H1 (cell line): ENCODE measurements around the gene PRDX5. TPM values are rescaled to one million over a fixed set of nuclear protein-coding genes. Genes with fewer than 3 reads are reported as not detected.

ENCODE experiments used
- CTCF ChIA-PET: fragments of 300-600 bp; sonication (Branson Sonifier 250); formaldehyde crosslinking; loops from one replicate; lab custom pipeline; 2021; ENCODE audit not compliant: partially characterized antibody; lab: Charles Lee
- POLR2A ChIA-PET: fragments of 300-600 bp; sonication (Branson Sonifier 250); formaldehyde crosslinking; loops from one replicate; lab custom pipeline; 2021; ENCODE audit warnings: inconsistent platforms; ENCODE audit not compliant: partially characterized antibody; lab: Charles Lee
- DNase-seq, 2 experiments: peaks; one replicate each; pipeline versions ENCODE4 v3.0.0 to v3.0.0-alpha.2; 2010 to 2022; ENCODE audit warnings: low spot score in 2 of 2, low read depth in 1 of 2, mixed read lengths in 1 of 2
- FAIRE-seq: peaks from 2 replicates; lab custom pipeline; 2011; peaks lifted over from hg19 to GRCh38; lab: Jason Lieb, UNC
- H2AFZ ChIP-seq: 2 replicates; pipeline ENCODE4 v1.8.1; 2012; ENCODE audit warnings: low read length, inconsistent platforms
- H2AK5ac ChIP-seq: 2 replicates; pipeline ENCODE4 v1.6.1; 2013; ENCODE audit warnings: low read depth, low read length
- H2BK120ac ChIP-seq: replicated peaks from 2 replicates; pipeline ENCODE3; 2013; ENCODE audit warnings: low read depth, low read length, inconsistent platforms
- H2BK12ac ChIP-seq: 2 replicates; pipeline ENCODE4 v1.6.1; 2013; ENCODE audit warnings: low read depth, low read length
- H2BK15ac ChIP-seq: 2 replicates; pipeline ENCODE4 v1.6.1; 2013; ENCODE audit warnings: low read length
- H2BK20ac ChIP-seq: 2 replicates; pipeline ENCODE4 v1.6.1; 2013; ENCODE audit warnings: low read length
- H2BK5ac ChIP-seq: 2 replicates; pipeline ENCODE4 v1.6.1; 2013; ENCODE audit warnings: low read depth, low read length
- H3K14ac ChIP-seq: 2 replicates; pipeline ENCODE4 v1.6.1; 2013; ENCODE audit warnings: inconsistent platforms; ENCODE audit not compliant: insufficient read length
- H3K18ac ChIP-seq: 2 replicates; pipeline ENCODE4 v1.6.1; 2013; ENCODE audit warnings: low read length; ENCODE audit errors: extremely low read depth
- H3K23ac ChIP-seq: 2 replicates; pipeline ENCODE4 v1.6.1; 2013; ENCODE audit warnings: inconsistent platforms; ENCODE audit not compliant: insufficient read length
- H3K23me2 ChIP-seq: 2 replicates; pipeline ENCODE4 v1.6.1; 2013; ENCODE audit warnings: low read depth, low read length
- H3K27ac ChIP-seq: 2 replicates; pipeline ENCODE4 v1.6.1; 2011; ENCODE audit warnings: low read depth, low read length, inconsistent platforms
- H3K27me3 ChIP-seq, 4 experiments: replicated peaks in 1 of 4; 1 replicate in 1 of 4; 2 replicates in 3 of 4; pipeline versions ENCODE4 v1.6.1 to v1.8.1; 2011 to 2013; ENCODE audit warnings: low read length in 3 of 4, mild to moderate bottlenecking in 3 of 4, inconsistent platforms in 2 of 4, mixed read lengths in 2 of 4, moderate library complexity in 1 of 4; ENCODE audit not compliant: control insufficient read depth in 3 of 4, insufficient read depth in 3 of 4; ENCODE audit errors: extremely low read depth in 1 of 4
- H3K36me3 ChIP-seq, 4 experiments: 2 replicates each; pipeline versions ENCODE4 v1.6.1 to v1.8.1; 2011 to 2013; ENCODE audit warnings: mild to moderate bottlenecking in 4 of 4, low read length in 3 of 4, moderate library complexity in 2 of 4, control low read depth in 1 of 4, inconsistent platforms in 1 of 4; ENCODE audit not compliant: insufficient read depth in 4 of 4, control insufficient read depth in 2 of 4
- H3K4ac ChIP-seq: replicated peaks from 2 replicates; pipeline ENCODE3; 2013; ENCODE audit warnings: low read length, low read depth, mixed read lengths, inconsistent platforms; ENCODE audit not compliant: insufficient read length
- H3K4me1 ChIP-seq, 4 experiments: replicated peaks in 1 of 4; 1 replicate in 1 of 4; 2 replicates in 3 of 4; pipeline versions ENCODE4 v1.6.1 to v1.8.1; 2011 to 2013; ENCODE audit warnings: low read length in 3 of 4, inconsistent platforms in 2 of 4, mixed read lengths in 1 of 4; ENCODE audit not compliant: insufficient read depth in 4 of 4, control insufficient read depth in 3 of 4
- H3K4me2 ChIP-seq, 2 experiments: 2 replicates each; pipeline versions ENCODE4 v1.6.1 to v1.8.1; 2011 to 2013; ENCODE audit warnings: low read depth in 2 of 2, low read length in 2 of 2, control low read depth in 1 of 2, inconsistent platforms in 1 of 2, mild to moderate bottlenecking in 1 of 2; ENCODE audit not compliant: insufficient read depth in 1 of 2
- H3K4me3 ChIP-seq, 4 experiments: fragments of 200-600, 300-600 bp in 1 of 4; sonication (generic), shearing (Covaris generic), sonication (Bioruptor Twin) in 1 of 4; 2 replicates each; pipeline versions ENCODE4 v1.5.1 to v1.8.1; 2011 to 2016; ENCODE audit warnings: low read length in 4 of 4, low read depth in 3 of 4, control low read depth in 2 of 4, inconsistent platforms in 2 of 4, mild to moderate bottlenecking in 2 of 4, mixed read lengths in 1 of 4, moderate library complexity in 1 of 4; ENCODE audit not compliant: insufficient read depth in 2 of 4; ENCODE audit errors: extremely low read depth in 1 of 4
- H3K56ac ChIP-seq: replicated peaks from 2 replicates; pipeline ENCODE3; 2013; ENCODE audit warnings: low read depth, mild to moderate bottlenecking, mixed read lengths, low read length, inconsistent platforms; ENCODE audit not compliant: insufficient read length
- H3K79me1 ChIP-seq: 2 replicates; pipeline ENCODE4 v1.6.1; 2013; ENCODE audit warnings: low read depth, low read length, control low read depth
- H3K79me2 ChIP-seq, 2 experiments: 2 replicates each; pipeline versions ENCODE4 v1.6.1 to v1.8.1; 2012 to 2013; ENCODE audit warnings: low read length in 2 of 2, mild to moderate bottlenecking in 2 of 2, inconsistent platforms in 1 of 2; ENCODE audit not compliant: insufficient read depth in 2 of 2, control insufficient read depth in 1 of 2
- H3K9ac ChIP-seq, 4 experiments: replicated peaks in 1 of 4; 1 replicate in 1 of 4; 2 replicates in 3 of 4; pipeline versions ENCODE4 v1.6.1 to v1.8.1; 2011 to 2013; ENCODE audit warnings: low read depth in 3 of 4, low read length in 3 of 4, control low read depth in 2 of 4, mild to moderate bottlenecking in 2 of 4, moderate library complexity in 2 of 4, inconsistent platforms in 1 of 4; ENCODE audit errors: extremely low read depth in 1 of 4
- H3K9me3 ChIP-seq, 2 experiments: 2 replicates each; pipeline versions ENCODE4 v1.6.1 to v1.8.1; 2012 to 2013; ENCODE audit warnings: mild to moderate bottlenecking in 2 of 2, moderate library complexity in 2 of 2, control low read depth in 1 of 2, inconsistent platforms in 1 of 2, low read depth in 1 of 2, low read length in 1 of 2, mixed read lengths in 1 of 2; ENCODE audit not compliant: insufficient read depth in 2 of 2
- H4K20me1 ChIP-seq, 2 experiments: replicated peaks in 1 of 2; 2 replicates each; pipeline versions ENCODE3 to v1.8.1; 2011 to 2013; ENCODE audit warnings: inconsistent platforms in 2 of 2, low read length in 2 of 2, mild to moderate bottlenecking in 1 of 2; ENCODE audit not compliant: insufficient read depth in 2 of 2, control insufficient read depth in 1 of 2
- H4K5ac ChIP-seq: 2 replicates; pipeline ENCODE4 v1.6.1; 2013; ENCODE audit warnings: low read length, low read depth, mixed read lengths, inconsistent platforms; ENCODE audit not compliant: insufficient read length
- H4K8ac ChIP-seq: 2 replicates; pipeline ENCODE4 v1.8.0; 2013; ENCODE audit warnings: mild to moderate bottlenecking, moderate library complexity, low read length, inconsistent platforms; ENCODE audit not compliant: insufficient read depth; ENCODE audit errors: extremely low read depth
- H4K91ac ChIP-seq: replicated peaks from 2 replicates; pipeline ENCODE3; 2013; ENCODE audit warnings: low read length, mixed read lengths, inconsistent platforms; ENCODE audit not compliant: insufficient read length
- EZH2 ChIP-seq: fragments of 200-600 bp; sonication (generic); IDR thresholded peaks from 2 replicates; pipeline ENCODE4 v1.7.1; 2012; ENCODE audit warnings: low read depth, mild to moderate bottlenecking, moderate library complexity, low read length, inconsistent platforms; ENCODE audit not compliant: severe bottlenecking
- TAF7 ChIP-seq: optimal IDR thresholded peaks from 2 replicates; pipeline ENCODE3; 2011; ENCODE audit warnings: low read depth, mild to moderate bottlenecking, inconsistent platforms, low read length, moderate library complexity, borderline replicate concordance
- WGBS, 2 experiments: shearing (Covaris generic) in 1 of 2; methylation state at CpG; one replicate each; pipeline versions ENCODE4 v1.1.6 to v1.1.7; 2013 to 2015; ENCODE audit warnings: low lambda C conversion rate in 2 of 2, mixed read lengths in 2 of 2, inconsistent platforms in 1 of 2, low coverage in 1 of 2, missing lambda C conversion rate in 1 of 2; ENCODE audit not compliant: insufficient replicate concordance in 2 of 2, insufficient coverage in 1 of 2, insufficient read length in 1 of 2; ENCODE audit errors: extremely low coverage in 1 of 2, missing lambda C conversion rate in 1 of 2; 5-methylcytosine and 5-hydroxymethylcytosine counted together
- polyA plus RNA-seq, 7 experiments: library from polyadenylated mRNA; depleted of rRNA in 3 of 7; stranded (reverse) in 5 of 7; unstranded in 2 of 7; fragments of >200 nt in 5 of 7; fragments of 200-250 nt in 2 of 7; gene quantifications; 1 replicate in 5 of 7; 2 replicates in 1 of 7; 4 replicates in 1 of 7; pipeline versions ENCODE4 v1.2.1 to v1.2.3, GENCODE V29; 2011 to 2013; ENCODE audit warnings: missing spikeins in 2 of 7, mixed read lengths in 2 of 7
- total RNA-seq: library from RNA; stranded (reverse); fragmentation: NEBNext Ultra II Directional; extraction: Animal tissue kit (Norgen Biotek cat#: 25700); gene quantifications from 2 replicates; pipeline ENCODE4 v1.2.1, GENCODE V29; 2021

Gene PRDX5
- total and polyA plus RNA-seq, 2 of the 8 experiments (the other 6 are each of a cell fraction or from before 2014, with no cell fraction given) = 201 to 582 TPM

- FAIRE-seq = no peak
- no peak for DNase-seq
- H2AK5ac ChIP-seq = no peak overlapping the region
- no peaks in the 10 kb centered on the region for H3K9me3 ChIP-seq
- 54% methylated on average over 2 of the region's 3 CpGs; no CpG with 5 or more reads in 1 of the 2 experiments for WGBS, 2 experiments
- H3K23ac ChIP-seq = no peak overlapping the region
- no peak overlapping the region for H3K4me2 ChIP-seq
- H3K4me3 ChIP-seq = no peak overlapping the region
- peaks cover 0 to 9% (median 0%) of the 10 kb centered on the region in 4 experiments; a peak in 1 of 8 replicates for H3K36me3 ChIP-seq
- peaks cover 88 to 100% (median 98%) of the 10 kb centered on the region in 4 experiments for H3K27me3 ChIP-seq
- no peak overlapping the region for H3K56ac ChIP-seq
- no peaks in the 10 kb centered on the region for H3K79me1 ChIP-seq
- H4K20me1 ChIP-seq = peaks cover 5 to 24% of the 10 kb centered on the region in 2 experiments
- peaks cover 5% of the 10 kb centered on the region; the same call in 1 of the 2 replicates for H3K23me2 ChIP-seq
- H3K14ac ChIP-seq = no peak overlapping the region
- TF ChIP-seq EZH2 (peak; percentile 25), TAF7 (no peak)
- H3K18ac ChIP-seq = no peak overlapping the region
- H2BK20ac ChIP-seq = no peak overlapping the region
- H4K91ac ChIP-seq = no peak overlapping the region
- no peak overlapping the region for H3K9ac ChIP-seq
- peaks cover 0 to 28% (median 12%) of the 10 kb centered on the region in 4 experiments; a peak in 5 of 7 replicates for H3K4me1 ChIP-seq
- no peak overlapping the region for H3K4ac ChIP-seq
- ChIA-PET CTCF (interaction anchor here (0.7 to 2.2 kb wide), 6 partner anchors 9 to 1915 kb away, joined by 3 to 10 read pairs (median 3); partner anchors contain the start of genes BAD and GPR137), POLR2A (no interaction called here)
- no peak overlapping the region for H2AFZ ChIP-seq
- H3K79me2 ChIP-seq = no peaks in the 10 kb centered on the region
- no peak overlapping the region for H2BK120ac ChIP-seq
- no peak overlapping the region for H3K27ac ChIP-seq
- H2BK5ac ChIP-seq = no peak overlapping the region
- peak overlapping the region; percentile 40; the same call in 1 of the 2 replicates for H2BK15ac ChIP-seq
- H2BK12ac ChIP-seq = no peak overlapping the region
- H4K8ac ChIP-seq = no peak overlapping the region
- no peak overlapping the region for H4K5ac ChIP-seq
These were observed 23.1 kb upstream of the PRDX5 start for GRCh38 chr11:64294774-64295173.
